ENCODE results near the gene LRIT2. TPM values are rescaled to one million over a fixed set of nuclear protein-coding genes. Genes with fewer than 3 reads are reported as not detected.

Gene LRIT2
- total and polyA plus RNA-seq, 9 of the 15 experiments (the other 6 are each of a cell fraction or from before 2014, with no cell fraction given) = not detected

- TF ChIP-seq, protein P1, sequence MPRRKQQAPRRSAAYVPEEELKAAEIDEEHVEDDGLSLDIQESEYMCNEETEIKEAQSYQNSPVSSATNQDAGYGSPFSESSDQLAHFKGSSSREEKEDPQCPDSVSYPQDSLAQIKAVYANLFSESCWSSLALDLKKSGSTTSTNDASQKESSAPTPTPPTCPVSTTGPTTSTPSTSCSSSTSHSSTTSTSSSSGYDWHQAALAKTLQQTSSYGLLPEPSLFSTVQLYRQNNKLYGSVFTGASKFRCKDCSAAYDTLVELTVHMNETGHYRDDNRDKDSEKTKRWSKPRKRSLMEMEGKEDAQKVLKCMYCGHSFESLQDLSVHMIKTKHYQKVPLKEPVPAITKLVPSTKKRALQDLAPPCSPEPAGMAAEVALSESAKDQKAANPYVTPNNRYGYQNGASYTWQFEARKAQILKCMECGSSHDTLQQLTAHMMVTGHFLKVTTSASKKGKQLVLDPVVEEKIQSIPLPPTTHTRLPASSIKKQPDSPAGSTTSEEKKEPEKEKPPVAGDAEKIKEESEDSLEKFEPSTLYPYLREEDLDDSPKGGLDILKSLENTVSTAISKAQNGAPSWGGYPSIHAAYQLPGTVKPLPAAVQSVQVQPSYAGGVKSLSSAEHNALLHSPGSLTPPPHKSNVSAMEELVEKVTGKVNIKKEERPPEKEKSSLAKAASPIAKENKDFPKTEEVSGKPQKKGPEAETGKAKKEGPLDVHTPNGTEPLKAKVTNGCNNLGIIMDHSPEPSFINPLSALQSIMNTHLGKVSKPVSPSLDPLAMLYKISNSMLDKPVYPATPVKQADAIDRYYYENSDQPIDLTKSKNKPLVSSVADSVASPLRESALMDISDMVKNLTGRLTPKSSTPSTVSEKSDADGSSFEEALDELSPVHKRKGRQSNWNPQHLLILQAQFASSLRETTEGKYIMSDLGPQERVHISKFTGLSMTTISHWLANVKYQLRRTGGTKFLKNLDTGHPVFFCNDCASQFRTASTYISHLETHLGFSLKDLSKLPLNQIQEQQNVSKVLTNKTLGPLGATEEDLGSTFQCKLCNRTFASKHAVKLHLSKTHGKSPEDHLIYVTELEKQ (CRISPR knock-in tag; IDR thresholded peaks at IDR 0.05) = no peak
- no peak for TF ChIP-seq ELF4 (CRISPR knock-in tag; IDR thresholded peaks at IDR 0.05)
These were observed 9.1 kb upstream of the LRIT2 start (continued) for GRCh38 chr10:84234479-84234878.

GRCh38 chr10:84233940-84234339 is 8.6 kb upstream of the LRIT2 start:
- in situ Hi-C loops (cut with MboI) (no loop called here), intact Hi-C loops (cut with micrococcal nuclease) (no loop called here)
- WGBS (ENCODE audit: insufficient coverage, low coverage, missing lambda C conversion rate) = 0% methylated on average over 4 of the region's 4 CpGs
- Histone ChIP-seq H3K4me2 (ENCODE audit: insufficient read depth, low read length) (no peak overlapping the region), H4K20me1 (replicated peaks; ENCODE audit: control insufficient read depth, insufficient read depth, low read length) (no peaks in the 10 kb centered on the region), H3K36me3 (ENCODE audit: control insufficient read depth, insufficient read depth, low read length) (no peaks in the 10 kb centered on the region), H3K9ac (ENCODE audit: insufficient read depth in 1 of 2, low read depth in 2 of 2, low read length in 2 of 2) (no peak overlapping the region), H3K4me1 (replicated peaks in 1 of 2; ENCODE audit: control insufficient read depth in 2 of 2, insufficient read depth in 2 of 2, low read length in 2 of 2) (peaks cover 0 to 7% of the 10 kb centered on the region in 2 experiments; a peak in 2 of 5 replicates), H3K27ac (ENCODE audit: extremely low read depth, low read depth, low read length) (no peak overlapping the region), H3K79me2 (ENCODE audit: control insufficient read depth, insufficient read depth, low read length) (no peaks in the 10 kb centered on the region), H2AFZ (ENCODE audit: low read depth, low read length) (no peak overlapping the region), H3K27me3 (ENCODE audit: control insufficient read depth in 2 of 2, insufficient read depth in 2 of 2, low read length in 2 of 2) (peaks cover 19 to 52% of the 10 kb centered on the region in 2 experiments; a peak in 4 of 5 replicates), H3K9me3 (replicated peaks; ENCODE audit: control insufficient read depth, insufficient read depth, low read depth, low read length) (no peaks in the 10 kb centered on the region), H3K4me3 (no peak overlapping the region), H3K9me1 (ENCODE audit: control insufficient read depth, insufficient read depth, low read length) (no peaks in the 10 kb centered on the region)
- DNase-seq (ENCODE audit: extremely low read depth in 1 of 4, low spot score in 3 of 4) = no peak
- ATAC-seq = no peak
- no TSS peak for BruUV-seq (replicated peaks)
- ChIA-PET POLR2A (interaction anchor here (3.1 kb wide), 1 partner anchor 12 kb away, joined by 13 read pairs; the partner anchor contains the start of gene RGR), CTCF (ENCODE audit: low intra/inter-chr PET ratio) (no interaction called here)
- no peak for FAIRE-seq
- TF ChIP-seq HOXB6 (CRISPR knock-in tag; IDR thresholded peaks at IDR 0.05; ENCODE audit: borderline replicate concordance) (no peak), GATAD2A (IDR thresholded peaks at IDR 0.05) (no peak), SREBF1 (IDR thresholded peaks at IDR 0.05; ENCODE audit: borderline replicate concordance, low read depth, low read length) (no peak), TCF3 (CRISPR knock-in tag; IDR thresholded peaks at IDR 0.05) (no peak), PTTG1 (tag; IDR thresholded peaks at IDR 0.05; ENCODE audit: low read depth) (no peak), USF1 (CRISPR knock-in tag; IDR thresholded peaks at IDR 0.05) (no peak), OTX1 (CRISPR knock-in tag; IDR thresholded peaks at IDR 0.05) (no peak), SOX6 (IDR thresholded peaks at IDR 0.05) (no peak), CBX5 (IDR thresholded peaks at IDR 0.05; ENCODE audit: borderline replicate concordance, low read depth) (no peak), ZNF77 (CRISPR knock-in tag; IDR thresholded peaks at IDR 0.05) (no peak), SNRNP70 (optimal IDR thresholded peaks at IDR 0.05; ENCODE audit: low read depth, low read length) (no peak), FOXJ3 (CRISPR knock-in tag; IDR thresholded peaks at IDR 0.05) (no peak), RBM15 (IDR thresholded peaks at IDR 0.05; ENCODE audit: insufficient read depth, low read length) (no peak), E2F5 (CRISPR knock-in tag; IDR thresholded peaks at IDR 0.05) (no peak), BRD4 (IDR thresholded peaks at IDR 0.05) (no peak)
- TF ChIP-seq, protein P2, sequence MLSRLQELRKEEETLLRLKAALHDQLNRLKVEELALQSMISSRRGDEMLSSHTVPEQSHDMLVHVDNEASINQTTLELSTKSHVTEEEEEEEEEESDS (CRISPR knock-in tag; IDR thresholded peaks at IDR 0.05) = no peak

Measured in K562 (cell line).